Activated CD4-positive, alpha-beta T cell treated with anti-CD3 and anti-CD28 coated beads for 24 hours (primary cell): ENCODE measurements around the gene ARID5A.
A peak's percentile ranks its signal among the peaks of the same experiment; 100 is the strongest.
"Not testable (repeated sequence)": the region's sequence is repeated elsewhere in the genome, so short reads cannot be mapped to it uniquely, and the experiment has no call there.

Source experiments
- DNase-seq, 2 donors: peaks; one replicate each; pipeline ENCODE4 v3.0.0-alpha.2; 2020; ENCODE audit warnings: low read depth in 2 of 2

Gene ARID5A

GRCh38 chr2:96541398-96542152 is 5.0 kb downstream of the ARID5A start:
- DNase-seq = no peak

- no peak for DNase-seq
Measured at GRCh38 chr2:96542357-96542977, 5.9 kb downstream of the ARID5A start.

- no peak for DNase-seq
Measured at GRCh38 chr2:96546321-96546720, 9.8 kb downstream of the ARID5A start.

- no peak for DNase-seq
Measured at GRCh38 chr2:96546797-96547196, 10.2 kb downstream of the ARID5A start.

- no peak for DNase-seq
Measured at GRCh38 chr2:96547203-96547641, 10.7 kb downstream of the ARID5A start.

GRCh38 chr2:96547731-96548171 is 11.2 kb downstream of the ARID5A start:
- DNase-seq = no peak

- DNase-seq = no peak
Measured at GRCh38 chr2:96548558-96549465, 12.3 kb downstream of the ARID5A start.

GRCh38 chr2:96549466-96549785 is 12.9 kb downstream of the ARID5A start:
- DNase-seq = no peak

- no peak for DNase-seq
Measured at GRCh38 chr2:96549967-96550786, 13.6 kb downstream of the ARID5A start.

- no peak for DNase-seq
Measured at GRCh38 chr2:96550787-96551604, 14.4 kb downstream of the ARID5A start.

GRCh38 chr2:96551605-96552314 is 15.2 kb downstream of the ARID5A start:
- DNase-seq = no peak

GRCh38 chr2:96552315-96553175 is 16.0 kb downstream of the ARID5A start:
- no peak for DNase-seq

- DNase-seq = no peak
Measured at GRCh38 chr2:96553176-96553956, 16.8 kb downstream of the ARID5A start.

GRCh38 chr2:96553957-96554292 is 17.4 kb downstream of the ARID5A start:
- DNase-seq = not testable (repeated sequence)

- peak in 1 of 2 donors; percentile 56 for DNase-seq
Measured at GRCh38 chr2:96554293-96555145, 18.0 kb downstream of the ARID5A start.

GRCh38 chr2:96555146-96555610 is 18.6 kb downstream of the ARID5A start:
- no peak for DNase-seq
